GM19023 (cell line): ENCODE measurements around the gene MAMDC2.
"Not testable (repeated sequence)": the region's sequence is repeated elsewhere in the genome, so short reads cannot be mapped to it uniquely, and the experiment has no call there.

Experiments used
- ATAC-seq: cut with Tn5 transposase; IDR thresholded peaks from one replicate; pipeline ENCODE4 v1.9.1; 2021; ENCODE audit warnings: mild to moderate bottlenecking, moderate library complexity; ENCODE audit not compliant: unreplicated experiment

The MAMDC2 gene

DNA sequence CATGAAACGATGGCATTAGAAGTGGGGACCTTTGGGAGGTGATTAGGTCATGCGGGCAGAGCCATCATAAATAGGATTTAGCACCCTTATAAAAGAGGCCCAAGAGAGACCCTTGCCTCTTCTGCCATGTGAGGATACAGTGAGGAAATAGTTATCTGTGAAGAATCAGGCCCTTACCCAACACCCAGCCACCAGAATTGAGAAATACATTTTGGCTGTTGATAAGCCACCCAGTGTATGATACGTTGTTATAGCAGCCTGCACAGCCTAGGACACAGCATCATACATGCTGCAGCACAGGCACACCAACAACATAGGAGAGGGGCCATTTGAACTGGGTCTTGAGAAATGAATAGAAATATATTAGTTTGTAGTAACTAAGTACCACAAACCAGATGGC lies 8.0 kb upstream of the MAMDC2 start:
- ATAC-seq = no peak

DNA sequence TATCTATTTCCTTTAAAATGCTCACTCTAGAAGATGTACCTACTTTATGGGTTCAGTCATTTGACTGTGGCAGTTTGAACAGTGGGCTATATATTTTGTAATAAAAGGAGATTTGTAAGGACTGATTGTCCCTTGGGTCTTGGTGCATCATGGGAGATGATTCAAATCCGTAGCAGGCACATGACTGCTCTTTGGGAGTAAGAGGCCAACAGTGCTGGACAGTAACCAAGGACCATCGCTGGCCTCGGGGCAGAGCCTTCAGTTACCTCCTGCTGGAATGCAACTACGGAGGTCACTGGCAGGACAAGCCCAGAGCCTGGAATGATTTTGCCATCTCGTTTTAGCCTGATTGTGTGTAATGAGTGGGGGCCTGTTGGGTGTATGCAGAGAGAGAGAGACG lies 7.0 kb upstream of the MAMDC2 start:
- ATAC-seq = no peak

DNA sequence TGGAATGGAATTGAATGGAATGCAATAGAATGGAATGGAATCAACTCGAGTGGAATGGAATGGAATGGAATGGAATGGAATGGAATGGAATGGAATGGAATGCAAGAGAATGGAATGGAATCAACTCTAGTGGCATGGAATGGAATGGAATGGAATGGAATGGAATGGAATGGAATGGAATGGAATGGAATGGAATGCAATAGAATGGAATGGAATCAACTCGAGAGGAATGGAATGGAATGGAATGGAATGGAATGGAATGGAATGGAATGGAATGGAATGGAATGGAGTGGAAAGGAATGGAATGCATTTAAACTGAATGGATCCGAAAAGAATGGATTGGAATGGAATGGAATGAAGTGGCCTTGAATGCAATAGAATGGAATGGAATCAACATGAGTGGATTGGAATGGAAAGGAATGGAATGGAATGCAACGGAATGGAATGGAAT lies 5.5 kb upstream of the MAMDC2 start:
- ATAC-seq = not testable (repeated sequence)

DNA sequence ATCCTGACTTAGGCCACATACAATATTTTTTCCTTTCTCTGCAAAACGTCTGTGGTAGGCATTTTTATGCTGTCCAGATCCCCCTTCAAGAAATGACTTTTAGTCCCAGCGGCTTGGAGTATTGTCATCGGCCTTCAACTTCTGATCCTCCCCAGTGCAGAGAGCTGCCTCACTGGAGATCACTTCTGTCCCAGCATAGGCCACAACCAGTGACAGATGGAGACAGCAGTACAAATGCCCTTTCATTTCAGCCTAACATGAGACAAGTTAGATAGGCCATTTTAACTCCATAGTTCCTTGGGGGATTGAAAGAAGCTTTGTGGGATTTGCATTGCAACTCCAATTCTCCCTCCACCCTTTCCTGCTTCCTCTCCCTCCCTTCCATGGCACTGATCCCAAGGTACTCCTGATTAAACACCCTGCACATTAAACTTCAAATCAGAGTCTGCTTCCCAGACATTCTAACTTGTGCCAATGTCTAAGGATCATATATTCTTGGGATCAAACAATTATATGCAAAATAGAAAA lies 3.2 kb upstream of the MAMDC2 start:
- no peak for ATAC-seq

DNA sequence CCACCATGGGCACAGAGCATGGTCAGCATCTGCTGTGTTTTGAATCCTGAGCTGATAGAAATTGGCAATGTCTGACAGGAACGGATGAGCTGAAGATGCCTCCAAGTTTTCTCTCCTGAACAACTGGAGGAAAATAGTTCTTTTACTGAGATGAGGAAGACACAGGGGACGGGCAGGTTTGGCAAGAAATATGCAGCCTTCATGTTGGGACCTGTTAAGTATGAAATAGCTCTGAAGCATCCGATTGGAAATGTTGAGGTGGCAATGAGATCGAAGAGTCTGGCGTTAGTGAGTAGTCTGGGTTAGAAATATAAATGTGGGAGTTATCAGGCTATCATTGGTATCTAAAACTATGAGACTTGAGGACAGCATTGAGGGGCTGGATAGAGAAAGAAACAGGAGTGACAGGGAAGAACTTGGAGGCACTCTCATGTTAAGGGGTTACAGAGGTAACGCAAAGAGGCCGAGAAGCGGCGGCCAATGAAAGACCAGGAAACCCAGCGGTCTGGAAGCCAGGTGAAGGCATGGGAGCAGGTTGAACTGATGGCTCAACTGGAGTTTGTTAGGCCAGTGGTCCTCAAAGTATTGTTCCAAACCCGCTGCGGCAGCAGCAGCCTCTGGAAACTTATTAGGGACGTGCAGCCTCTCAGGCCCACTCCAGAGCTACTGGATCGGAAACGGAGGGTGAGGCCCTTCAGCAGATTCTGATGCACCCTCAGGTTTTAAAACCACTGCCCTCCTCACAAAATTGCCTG lies 1.0 kb upstream of the MAMDC2 start:
- no peak for ATAC-seq

DNA sequence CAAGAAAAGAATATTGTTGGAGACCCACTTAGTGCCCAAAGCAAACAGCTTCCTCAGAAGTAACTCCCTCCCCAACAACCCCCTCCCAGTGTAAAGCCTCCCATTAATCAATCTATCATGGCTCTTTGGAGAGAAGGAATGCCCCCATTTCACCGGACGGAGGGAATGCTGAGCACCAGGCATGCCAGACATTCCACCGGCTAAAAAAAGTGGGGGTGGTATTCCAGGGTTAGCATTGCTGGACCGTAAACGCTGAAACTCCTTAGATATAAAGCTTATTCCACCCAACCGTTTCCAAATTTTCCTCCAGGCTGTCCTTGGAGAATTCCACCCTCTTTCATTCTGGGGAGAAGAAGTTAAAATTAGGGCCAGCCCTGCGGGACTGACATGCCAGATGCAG lies 363 bp upstream of the MAMDC2 start:
- no peak for ATAC-seq

DNA sequence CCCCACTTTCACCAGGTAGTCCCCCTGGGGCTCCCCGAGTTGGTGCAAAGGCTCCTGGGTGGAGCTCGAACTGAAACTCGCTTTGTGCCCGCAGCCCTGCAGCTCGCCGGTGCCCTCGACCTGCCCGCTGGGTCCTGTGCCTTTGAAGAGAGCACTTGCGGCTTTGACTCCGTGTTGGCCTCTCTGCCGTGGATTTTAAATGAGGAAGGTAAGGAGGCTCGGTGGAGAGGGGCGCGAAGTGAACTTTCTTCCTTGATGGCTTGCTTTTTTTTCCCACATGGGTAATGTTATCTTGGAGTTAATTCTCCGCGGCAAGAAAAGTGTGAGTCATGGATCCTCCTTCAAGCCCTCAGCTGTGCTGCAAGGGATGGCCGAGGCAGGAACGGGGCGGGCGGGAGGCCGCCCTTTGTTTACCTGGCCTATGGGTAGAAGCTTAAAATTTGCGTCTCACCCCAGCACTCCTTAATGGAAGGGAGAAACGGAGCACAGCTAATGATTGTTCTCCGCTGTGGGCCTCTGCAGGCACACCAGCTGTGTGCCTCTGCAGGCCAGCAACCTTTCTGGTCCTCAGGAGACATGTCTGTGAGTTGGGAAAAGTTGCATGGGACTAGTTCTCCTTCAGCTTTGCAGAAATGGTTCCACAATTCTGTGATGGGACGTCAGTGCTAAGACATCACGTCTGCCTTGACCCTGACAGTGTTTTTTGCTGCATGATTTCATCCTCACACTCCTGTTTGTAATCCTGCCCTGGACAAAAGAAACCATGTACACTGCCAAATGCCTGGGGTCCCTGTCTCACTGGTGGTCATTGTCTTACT lies 1.1 kb downstream of the MAMDC2 start:
- no peak for ATAC-seq

DNA sequence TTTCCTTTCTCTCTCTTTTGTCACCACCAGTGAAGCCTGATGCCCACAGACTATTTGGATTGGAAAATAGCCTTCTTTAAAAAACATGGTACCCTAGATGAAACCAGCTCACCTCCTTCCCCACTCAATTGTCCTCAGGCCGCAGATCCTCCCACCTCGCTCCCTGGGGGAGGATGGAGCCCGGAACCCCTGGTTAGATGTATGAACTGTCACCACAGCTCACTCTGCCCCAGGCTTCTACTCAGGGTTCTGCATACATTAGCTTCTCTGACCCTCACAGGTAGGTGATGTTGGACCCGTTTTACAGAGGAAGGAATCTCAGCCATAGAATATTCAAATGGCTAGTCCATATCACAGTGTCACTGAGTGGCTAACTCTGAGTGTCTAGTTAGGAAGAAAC lies 1.8 kb downstream of the MAMDC2 start:
- no peak for ATAC-seq

DNA sequence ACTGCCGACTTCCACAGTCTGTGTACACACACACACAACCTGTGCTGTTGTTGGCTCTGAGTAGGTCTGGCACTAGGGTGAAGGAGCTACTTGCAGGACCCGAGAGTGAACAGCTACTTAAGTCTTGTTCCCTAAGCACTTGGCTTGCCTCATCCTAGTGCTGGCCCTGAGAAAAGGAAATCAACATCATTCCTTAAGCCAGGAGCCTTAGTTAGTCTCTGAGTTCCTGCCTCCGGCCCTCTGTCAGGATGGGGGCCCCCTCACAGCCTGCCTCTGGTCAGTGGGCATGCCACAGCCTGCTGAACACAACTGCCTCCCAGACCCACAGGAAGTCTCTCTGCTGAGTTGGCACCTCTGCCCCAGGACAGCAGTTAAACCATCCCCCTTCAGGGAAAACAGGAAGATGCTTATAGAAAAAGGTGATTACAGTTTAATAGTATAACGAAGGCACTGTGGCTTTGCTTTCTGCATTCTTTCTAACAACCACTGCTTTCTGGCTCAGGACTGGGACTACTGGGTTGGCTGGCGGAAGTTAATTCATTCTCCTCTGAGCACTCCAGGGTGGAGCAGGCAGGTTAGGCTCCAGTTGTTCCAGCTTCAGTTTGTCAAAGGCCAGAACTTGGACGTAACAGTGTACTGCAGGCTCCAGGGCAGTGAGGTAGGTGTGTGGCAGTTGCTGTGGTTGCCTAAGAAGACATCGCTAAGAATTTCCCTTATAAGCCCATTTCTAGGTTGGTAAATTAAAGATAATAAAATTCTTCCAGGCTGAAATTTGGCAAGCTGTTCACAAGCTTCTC lies 2.8 kb downstream of the MAMDC2 start:
- no peak for ATAC-seq

DNA sequence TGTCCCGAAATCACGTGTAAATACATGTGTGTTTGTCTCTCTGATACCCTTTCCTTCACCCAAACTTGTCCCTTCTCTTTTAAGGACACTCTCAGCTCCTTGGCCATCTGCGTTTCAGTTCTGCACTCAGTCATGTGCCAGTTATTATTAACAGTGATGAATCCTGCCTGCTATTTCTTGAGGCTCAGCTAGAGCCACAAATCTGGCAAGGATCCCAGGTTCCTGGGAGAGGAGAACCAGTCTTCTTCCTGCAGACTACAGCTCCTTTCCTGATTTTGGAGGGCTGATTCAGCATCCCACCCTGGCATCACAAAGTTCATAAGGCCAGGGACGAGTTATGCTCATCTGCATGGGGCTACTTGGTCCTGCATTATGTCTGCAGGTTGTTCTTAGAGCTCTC lies 5.6 kb downstream of the MAMDC2 start:
- no peak for ATAC-seq

DNA sequence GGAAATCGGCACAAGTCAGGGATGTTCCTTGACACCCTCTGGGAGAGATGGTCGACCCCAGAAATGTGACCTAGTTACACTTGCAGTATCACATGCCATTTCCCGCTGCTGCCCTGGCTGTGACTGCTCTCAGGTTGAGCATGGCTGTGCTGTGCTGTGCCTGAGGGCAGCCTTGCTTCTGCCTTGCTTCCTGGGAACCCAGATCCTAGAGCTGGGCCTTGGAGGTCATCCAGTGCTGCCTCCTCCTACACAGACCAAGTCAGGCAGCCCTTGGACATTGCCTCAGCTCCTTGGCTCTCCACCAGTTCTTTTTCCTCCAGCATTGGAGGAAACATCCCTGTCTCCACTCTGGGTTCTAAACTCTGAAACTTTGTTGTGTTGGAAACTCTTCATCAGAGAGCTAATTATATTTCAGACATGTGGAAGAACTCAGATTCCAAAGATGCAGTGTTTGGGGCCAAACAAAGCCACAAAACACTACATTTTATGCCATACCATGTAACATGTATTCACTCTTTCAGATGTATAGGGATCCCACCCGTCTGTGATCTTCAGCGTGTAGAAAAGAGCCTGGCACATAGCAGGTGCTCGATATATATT lies 6.1 kb downstream of the MAMDC2 start:
- ATAC-seq = no peak

DNA sequence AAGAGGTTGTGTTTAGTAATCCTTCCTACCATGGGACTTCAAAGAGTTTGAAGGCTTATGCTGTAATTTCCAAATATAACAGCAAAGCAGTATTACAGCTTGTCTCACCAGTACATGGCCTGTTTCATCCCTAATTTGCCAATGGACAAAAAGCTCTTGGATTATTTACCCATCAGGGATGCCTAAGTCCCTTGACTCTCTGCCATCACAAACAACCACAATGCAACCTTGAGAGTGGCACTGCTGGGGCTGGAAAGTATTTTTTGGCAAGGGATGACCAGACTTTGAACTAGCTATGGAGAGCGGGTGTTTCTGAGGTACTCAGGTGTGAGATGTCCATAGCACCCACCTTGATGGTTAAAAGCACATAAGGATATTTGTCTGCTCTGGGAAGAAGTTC lies 9.1 kb downstream of the MAMDC2 start:
- ATAC-seq = no peak

DNA sequence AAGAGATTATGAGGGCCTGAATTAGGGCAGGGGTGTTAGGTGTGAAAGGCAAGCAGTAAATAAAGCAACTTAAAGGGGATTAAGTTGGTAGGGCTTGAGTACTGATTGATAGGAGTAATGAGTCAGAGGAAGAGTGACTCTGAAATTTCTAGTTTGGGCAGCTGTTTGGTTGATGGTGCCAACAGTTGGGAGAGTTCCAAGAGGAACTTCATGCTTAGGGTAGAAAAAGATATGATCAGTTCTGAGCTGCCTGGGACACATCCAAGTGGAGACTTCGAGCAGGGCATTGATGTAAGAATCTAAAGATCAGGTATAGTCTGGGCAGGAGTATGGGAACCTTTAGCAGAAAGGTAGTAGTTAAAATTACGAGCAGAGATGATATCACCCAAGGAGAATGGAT lies 10.2 kb downstream of the MAMDC2 start:
- ATAC-seq = no peak

DNA sequence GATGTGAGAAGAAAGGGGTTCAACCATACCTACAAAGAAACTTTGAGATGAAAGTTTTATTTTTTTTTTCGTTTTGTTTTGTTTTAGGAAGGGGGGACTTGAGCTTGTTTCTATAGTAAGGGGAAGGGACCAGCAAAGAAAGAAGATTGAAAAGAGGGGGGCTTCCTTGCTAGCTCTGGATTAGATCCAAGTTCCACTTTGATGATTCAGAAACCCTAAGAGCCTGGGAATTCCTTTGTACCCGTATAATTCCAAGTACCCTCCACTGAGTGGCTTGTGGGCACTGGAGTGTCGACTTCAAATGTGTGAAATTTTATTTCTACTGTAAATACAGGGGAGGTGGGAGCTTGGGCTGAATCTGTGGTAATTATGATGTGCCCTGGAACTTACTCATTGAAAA lies 10.9 kb downstream of the MAMDC2 start:
- no peak for ATAC-seq

DNA sequence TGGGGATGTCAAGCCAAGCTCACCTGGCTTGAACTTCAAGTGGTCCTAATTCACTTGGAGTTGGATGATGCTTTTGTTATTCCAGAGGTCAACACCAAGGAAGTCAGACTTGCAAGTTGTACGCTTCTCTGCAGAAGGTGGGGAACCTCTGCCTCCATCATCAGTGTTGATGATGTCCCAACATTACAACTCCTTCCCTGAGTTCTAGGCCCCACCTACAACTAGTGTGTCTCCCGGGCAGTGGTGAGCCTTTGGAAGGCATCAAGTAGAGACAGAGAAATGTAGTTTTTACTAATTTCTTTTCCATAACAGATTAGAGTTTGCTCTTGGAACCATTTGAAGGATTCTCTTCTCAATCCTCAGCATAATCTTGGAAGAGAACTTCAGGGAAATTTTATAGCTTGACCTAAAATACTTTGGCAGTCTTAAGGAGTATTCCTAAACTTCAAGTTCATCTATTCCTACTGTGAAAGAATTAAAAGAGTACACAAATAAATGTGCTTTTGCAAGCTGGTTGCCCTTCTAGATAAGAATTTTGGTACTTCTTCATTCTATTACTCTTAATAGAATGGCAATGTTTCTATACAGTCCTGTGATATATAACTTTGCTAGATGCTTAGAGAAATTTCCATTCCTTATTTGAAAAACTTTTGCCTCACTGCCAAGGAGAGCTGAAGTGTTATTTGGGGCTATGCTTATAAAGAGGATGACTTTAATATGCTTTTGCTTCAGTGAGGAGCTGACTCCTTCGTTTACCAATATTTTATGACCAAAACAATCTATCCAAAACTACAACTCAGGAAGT lies 12.0 kb downstream of the MAMDC2 start:
- no peak for ATAC-seq

DNA sequence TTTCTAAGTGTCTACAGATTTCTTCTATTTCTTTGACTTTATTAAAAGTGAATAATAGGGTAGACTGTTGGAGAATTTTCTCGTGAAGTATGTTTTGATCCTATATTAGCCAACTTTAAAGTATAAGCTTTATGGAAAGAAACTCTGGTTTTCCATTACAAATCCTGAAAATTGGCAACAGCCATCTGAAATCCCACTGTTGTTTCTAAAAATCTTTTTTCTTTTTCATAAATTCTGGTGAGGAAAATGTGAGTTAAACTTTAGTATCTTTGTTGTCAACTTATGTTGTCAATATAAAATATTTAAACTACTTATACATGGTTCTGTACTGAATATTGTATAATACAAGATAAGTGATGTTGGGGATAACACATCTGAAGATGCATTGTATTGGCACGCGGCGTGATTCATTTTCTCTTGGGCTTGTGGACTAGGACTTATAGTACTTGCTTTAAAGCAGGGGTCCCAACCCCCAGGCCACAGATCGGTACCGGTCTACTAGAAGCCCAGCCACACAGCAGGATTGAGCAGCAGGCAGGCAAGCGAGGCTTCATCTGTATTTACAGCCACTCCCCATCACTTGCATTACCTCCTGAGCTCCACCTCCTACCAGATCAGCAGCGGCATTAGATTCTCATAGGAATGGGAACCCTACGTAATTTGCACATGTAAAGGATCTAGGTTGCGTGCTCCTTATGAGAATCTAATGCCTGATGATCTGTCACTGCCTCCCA lies 12.7 kb downstream of the MAMDC2 start:
- no peak for ATAC-seq

DNA sequence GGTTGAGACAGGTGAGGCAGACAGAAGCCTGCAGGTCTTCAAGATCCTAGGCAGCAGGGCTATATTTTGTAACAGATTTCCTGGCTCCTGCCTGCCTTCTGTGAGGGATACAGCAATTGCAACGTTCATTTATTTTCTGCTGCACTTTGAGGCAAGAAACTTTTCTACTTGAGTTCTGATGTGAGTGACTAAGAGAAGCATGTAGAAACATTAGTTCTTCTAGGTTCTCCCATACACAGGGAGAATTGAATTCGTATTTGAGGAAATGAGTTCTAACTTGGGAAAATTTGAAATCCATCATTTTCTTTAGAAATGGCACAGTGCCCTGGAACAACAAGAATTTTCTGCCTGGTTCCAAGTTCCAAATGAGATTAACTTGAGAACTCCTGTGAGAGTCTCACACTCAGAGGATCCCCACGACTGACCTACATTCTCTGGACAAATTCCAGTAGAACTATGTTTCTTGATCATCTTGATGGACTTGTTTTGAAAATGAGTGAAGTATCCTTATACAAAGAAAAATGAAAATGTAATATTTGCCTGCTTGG lies 15.0 kb downstream of the MAMDC2 start:
- ATAC-seq = no peak

DNA sequence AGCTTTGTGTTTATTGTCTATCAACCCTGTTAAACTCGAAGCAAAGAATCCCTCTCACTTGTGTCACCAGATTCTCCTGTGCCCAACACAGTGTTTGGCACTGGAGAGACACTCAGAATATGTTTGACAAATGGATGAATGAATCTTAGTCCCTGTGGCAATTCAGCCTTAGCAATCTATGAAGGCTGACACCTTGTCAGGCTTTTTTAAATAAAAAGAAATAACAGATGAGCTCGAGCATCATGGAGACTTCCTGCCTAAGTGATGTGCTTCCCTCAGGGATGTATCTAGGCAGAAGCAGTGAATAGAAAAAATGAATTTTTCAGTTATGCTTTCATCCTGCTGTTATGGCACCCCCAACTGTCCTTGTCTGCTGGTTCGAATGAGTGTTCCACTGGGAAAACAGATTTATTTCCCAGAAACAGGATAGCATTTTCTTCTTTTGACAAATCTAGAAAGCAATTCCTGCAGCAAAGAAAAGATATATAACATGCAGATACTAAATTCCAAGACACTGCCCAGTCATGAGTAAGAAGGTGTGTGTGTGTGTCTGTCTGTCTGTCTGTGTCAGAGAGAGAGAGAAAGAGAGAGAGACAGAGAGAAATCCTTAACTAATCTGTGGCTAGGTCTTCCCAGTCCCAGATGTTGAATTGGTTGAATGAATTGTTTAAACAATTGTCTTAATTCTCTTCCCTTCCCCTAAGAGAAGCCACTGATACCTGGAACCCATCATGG lies 16.7 kb downstream of the MAMDC2 start:
- no peak for ATAC-seq
